Measurements from ENCODE around the gene MYLIP. TPM values are rescaled to one million over a fixed set of nuclear protein-coding genes. Genes with fewer than 3 reads are reported as not detected.

Gene MYLIP
- total RNA-seq, 6 experiments from 2014 or later, result 0.80 to 1.2 (median 1.0) TPM

DNA sequence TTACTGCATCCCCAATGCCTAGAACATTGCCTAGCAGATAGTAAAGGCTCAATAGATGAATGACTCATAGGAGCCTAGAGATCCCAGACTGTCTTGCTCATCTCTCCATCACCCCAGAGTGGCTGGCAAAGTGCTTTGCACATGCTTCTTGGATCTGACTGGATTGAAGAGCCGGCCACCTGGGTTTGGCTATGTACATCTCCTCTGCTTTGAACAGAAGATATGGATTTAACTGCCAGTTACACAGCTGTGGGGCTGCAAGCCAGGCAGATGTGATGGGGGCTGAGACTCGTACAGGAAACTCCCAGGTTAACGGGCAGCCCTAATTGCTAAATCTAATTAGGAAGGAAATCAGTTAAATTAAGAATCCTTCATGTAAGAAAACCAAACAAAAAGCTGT, 28.6 kb downstream of the MYLIP start:
- Mint-ChIP-seq H3K4me1 (ENCODE audit: low read depth) (no peaks in the 10 kb centered on the region), H3K27ac (no peak overlapping the region), H3K27me3 (ENCODE audit: insufficient read depth) (peaks cover 20% of the 10 kb centered on the region), H3K4me3 (no peak overlapping the region), H3K9me3 (no peaks in the 10 kb centered on the region), H3K36me3 (ENCODE audit: low read depth) (no peaks in the 10 kb centered on the region)
- no peak for DNase-seq
- TF ChIP-seq, protein P1, sequence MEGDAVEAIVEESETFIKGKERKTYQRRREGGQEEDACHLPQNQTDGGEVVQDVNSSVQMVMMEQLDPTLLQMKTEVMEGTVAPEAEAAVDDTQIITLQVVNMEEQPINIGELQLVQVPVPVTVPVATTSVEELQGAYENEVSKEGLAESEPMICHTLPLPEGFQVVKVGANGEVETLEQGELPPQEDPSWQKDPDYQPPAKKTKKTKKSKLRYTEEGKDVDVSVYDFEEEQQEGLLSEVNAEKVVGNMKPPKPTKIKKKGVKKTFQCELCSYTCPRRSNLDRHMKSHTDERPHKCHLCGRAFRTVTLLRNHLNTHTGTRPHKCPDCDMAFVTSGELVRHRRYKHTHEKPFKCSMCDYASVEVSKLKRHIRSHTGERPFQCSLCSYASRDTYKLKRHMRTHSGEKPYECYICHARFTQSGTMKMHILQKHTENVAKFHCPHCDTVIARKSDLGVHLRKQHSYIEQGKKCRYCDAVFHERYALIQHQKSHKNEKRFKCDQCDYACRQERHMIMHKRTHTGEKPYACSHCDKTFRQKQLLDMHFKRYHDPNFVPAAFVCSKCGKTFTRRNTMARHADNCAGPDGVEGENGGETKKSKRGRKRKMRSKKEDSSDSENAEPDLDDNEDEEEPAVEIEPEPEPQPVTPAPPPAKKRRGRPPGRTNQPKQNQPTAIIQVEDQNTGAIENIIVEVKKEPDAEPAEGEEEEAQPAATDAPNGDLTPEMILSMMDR (IDR thresholded peaks at IDR 0.05), result no peak

DNA sequence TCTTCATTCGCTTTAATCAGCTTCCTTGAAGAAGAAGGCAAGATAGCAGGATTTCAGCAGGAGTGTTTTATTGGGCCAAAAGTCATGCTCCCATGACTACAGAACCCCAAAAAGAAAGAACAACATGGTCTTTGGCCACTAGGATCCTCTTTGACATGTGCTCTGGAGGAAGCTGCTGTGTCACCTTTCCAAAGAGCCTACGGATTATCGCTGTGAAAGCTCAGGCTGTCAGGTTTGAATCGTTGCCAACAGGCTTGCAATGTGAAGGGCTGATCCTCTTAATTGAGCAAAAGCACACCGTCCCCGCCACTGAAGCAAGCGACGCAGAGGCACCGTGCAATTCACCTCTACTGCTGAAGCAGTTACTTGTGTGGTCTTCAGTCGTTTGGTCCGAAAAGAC, 29.0 kb downstream of the MYLIP start:
- no peaks in the 10 kb centered on the region for H3K36me3 Mint-ChIP-seq (ENCODE audit: low read depth)
- peaks cover 16% of the 10 kb centered on the region for H3K27me3 Mint-ChIP-seq (ENCODE audit: insufficient read depth)
- no peak overlapping the region for H3K4me3 Mint-ChIP-seq
- TF ChIP-seq, protein P1 (IDR thresholded peaks at IDR 0.05), result no peak
- H3K4me1 Mint-ChIP-seq (ENCODE audit: low read depth), result no peaks in the 10 kb centered on the region
- DNase-seq, result no peak
- no peak overlapping the region for H3K27ac Mint-ChIP-seq
- H3K9me3 Mint-ChIP-seq, result no peaks in the 10 kb centered on the region

DNA sequence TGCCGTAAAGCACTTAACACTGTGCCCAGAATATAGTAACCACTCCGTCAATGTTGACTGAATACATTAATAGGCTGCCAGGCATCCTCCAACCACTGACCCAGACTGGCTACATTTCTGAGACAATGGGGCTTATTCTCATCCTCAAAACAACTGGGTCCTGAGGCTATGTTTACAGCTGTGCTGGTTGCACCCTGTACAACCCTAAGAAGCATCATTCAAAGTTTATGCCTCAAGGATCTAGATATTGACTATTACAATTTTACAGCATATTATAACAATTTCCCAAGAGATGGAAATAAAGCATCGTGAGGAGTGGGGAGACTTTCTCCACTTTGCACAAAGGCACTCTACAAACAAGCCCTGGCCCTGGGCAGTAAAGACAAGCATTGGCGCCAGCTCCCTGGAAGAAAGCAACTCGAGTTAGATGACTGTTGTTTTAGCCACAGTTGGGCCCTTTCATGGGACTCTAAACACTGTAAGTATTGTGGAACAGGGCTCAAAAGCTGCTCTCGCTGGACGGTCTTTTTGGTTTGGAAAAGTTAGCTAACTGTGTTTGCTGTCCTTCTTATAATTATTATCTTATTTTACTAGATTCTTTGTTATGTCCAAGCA, 30.2 kb downstream of the MYLIP start:
- no peaks in the 10 kb centered on the region for H3K36me3 Mint-ChIP-seq (ENCODE audit: low read depth)
- H3K4me3 Mint-ChIP-seq, result no peak overlapping the region
- TF ChIP-seq, protein P1 (IDR thresholded peaks at IDR 0.05), result no peak
- DNase-seq, result no peak
- H3K27ac Mint-ChIP-seq, result no peak overlapping the region
- peaks cover 16% of the 10 kb centered on the region for H3K27me3 Mint-ChIP-seq (ENCODE audit: insufficient read depth)
- no peaks in the 10 kb centered on the region for H3K4me1 Mint-ChIP-seq (ENCODE audit: low read depth)
- H3K9me3 Mint-ChIP-seq, result no peaks in the 10 kb centered on the region

DNA sequence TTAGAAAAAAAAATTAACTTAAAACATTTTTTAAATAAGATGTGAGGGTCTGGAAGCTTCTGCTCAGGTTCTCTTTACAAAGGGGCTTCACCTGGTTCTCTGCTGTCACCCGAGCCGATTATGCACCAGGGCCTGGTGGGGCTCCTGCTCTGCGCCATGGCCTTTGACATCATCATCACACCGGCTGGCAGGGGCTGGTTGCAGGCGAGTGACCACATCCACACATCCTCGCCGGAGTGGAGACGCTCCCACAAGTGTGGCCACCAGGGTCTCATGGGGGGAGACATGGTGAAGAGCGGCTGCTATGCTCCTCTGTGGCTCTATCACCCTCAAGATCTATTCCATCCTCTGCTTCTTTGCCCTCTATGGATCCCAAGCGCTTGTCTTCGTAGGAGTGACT, 31.9 kb downstream of the MYLIP start:
- no peak overlapping the region for H3K4me3 Mint-ChIP-seq
- H3K9me3 Mint-ChIP-seq, result no peaks in the 10 kb centered on the region
- no peaks in the 10 kb centered on the region for H3K36me3 Mint-ChIP-seq (ENCODE audit: low read depth)
- H3K27me3 Mint-ChIP-seq (ENCODE audit: insufficient read depth), result peaks cover 11% of the 10 kb centered on the region
- DNase-seq, result no peak
- no peak overlapping the region for H3K27ac Mint-ChIP-seq
- no peaks in the 10 kb centered on the region for H3K4me1 Mint-ChIP-seq (ENCODE audit: low read depth)
- TF ChIP-seq, protein P1 (IDR thresholded peaks at IDR 0.05), result no peak

DNA sequence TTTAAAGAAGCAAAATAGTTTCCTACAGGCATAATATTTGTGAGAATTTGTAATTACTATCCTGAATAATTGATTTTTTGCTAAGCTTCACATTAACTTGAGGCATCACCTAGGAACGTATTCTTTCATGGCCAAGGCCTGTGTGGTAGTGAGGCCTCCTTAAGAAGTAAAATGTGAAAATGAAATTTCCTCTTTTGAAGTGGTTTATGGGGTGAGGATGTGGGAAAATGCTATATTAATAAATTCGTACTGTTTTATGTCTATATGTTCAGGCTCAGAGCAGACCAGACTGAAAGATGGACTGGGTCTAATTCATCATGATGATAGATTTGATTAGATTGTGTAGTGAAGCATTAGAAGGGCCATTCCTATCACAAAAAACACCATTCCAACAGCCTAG, 33.1 kb downstream of the MYLIP start:
- Mint-ChIP-seq H3K27me3 (ENCODE audit: insufficient read depth) (peaks cover 12% of the 10 kb centered on the region), H3K36me3 (ENCODE audit: low read depth) (no peaks in the 10 kb centered on the region), H3K4me1 (ENCODE audit: low read depth) (no peaks in the 10 kb centered on the region), H3K27ac (no peak overlapping the region), H3K4me3 (no peak overlapping the region), H3K9me3 (no peaks in the 10 kb centered on the region)
- no peak for DNase-seq
- TF ChIP-seq, protein P1 (IDR thresholded peaks at IDR 0.05), result no peak

DNA sequence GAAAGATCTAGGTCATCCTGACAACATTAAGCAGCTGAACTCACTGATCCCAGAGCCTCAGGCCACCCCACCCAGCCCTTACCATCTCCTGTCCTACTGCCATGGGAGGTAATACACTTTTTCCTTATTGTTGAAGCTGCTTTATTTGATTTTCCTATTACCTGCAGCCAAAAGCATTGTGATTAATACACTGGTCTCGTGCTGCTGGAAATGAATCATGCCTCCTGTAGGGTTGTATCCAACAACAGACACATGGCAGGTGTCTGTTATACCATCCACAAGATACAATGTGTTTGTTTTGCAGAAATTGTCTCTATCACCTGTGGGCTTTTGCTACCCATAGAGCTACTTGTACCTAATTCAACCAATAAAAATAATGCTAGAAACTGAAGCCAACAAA, 34.2 kb downstream of the MYLIP start:
- no peak for DNase-seq
- TF ChIP-seq, protein P1 (IDR thresholded peaks at IDR 0.05), result no peak
- Mint-ChIP-seq H3K36me3 (ENCODE audit: low read depth) (no peaks in the 10 kb centered on the region), H3K27me3 (ENCODE audit: insufficient read depth) (peaks cover 8% of the 10 kb centered on the region), H3K4me3 (no peak overlapping the region), H3K4me1 (ENCODE audit: low read depth) (no peaks in the 10 kb centered on the region), H3K27ac (no peak overlapping the region), H3K9me3 (no peaks in the 10 kb centered on the region)

Measured in HFFc6 (cell line).